ENCODE measurements around the gene USP50.

DNA sequence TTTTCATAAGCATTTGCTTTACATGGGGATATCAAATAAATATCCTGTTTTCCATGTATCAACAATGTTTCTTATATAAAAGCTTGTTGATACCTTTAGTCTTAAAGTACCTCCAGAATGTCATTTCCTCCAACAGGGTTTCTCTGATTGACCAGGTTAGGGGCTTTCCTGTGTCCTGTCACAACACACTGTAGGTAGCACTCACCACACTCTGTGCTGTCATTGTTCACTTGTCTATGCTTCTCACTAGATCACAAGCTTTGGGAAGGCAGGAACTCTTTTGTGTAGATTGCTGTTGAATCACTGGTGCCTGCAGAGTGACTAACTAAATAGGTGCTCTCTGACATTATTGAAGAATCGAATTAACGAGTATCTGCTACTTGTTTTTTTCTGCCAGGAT, 49.8 kb downstream of the USP50 start:
- no peak for TF ChIP-seq POLR2A (IDR thresholded peaks at IDR 0.05)
- TF ChIP-seq, protein P1, sequence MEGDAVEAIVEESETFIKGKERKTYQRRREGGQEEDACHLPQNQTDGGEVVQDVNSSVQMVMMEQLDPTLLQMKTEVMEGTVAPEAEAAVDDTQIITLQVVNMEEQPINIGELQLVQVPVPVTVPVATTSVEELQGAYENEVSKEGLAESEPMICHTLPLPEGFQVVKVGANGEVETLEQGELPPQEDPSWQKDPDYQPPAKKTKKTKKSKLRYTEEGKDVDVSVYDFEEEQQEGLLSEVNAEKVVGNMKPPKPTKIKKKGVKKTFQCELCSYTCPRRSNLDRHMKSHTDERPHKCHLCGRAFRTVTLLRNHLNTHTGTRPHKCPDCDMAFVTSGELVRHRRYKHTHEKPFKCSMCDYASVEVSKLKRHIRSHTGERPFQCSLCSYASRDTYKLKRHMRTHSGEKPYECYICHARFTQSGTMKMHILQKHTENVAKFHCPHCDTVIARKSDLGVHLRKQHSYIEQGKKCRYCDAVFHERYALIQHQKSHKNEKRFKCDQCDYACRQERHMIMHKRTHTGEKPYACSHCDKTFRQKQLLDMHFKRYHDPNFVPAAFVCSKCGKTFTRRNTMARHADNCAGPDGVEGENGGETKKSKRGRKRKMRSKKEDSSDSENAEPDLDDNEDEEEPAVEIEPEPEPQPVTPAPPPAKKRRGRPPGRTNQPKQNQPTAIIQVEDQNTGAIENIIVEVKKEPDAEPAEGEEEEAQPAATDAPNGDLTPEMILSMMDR (IDR thresholded peaks at IDR 0.05) = no peak

All from lower leg skin (tissue), 3 donors.